NB4 (cell line): ENCODE results near the gene LRRFIP1.

ENCODE experiments used
- DNase-seq: peaks from one replicate; pipeline ENCODE4 v3.0.0; 2010; ENCODE audit warnings: low read depth
- H3K4me3 ChIP-seq: one replicate; pipeline ENCODE4 v1.5.1; 2011; ENCODE audit warnings: mild to moderate bottlenecking, low read depth, low read length, moderate library complexity
- CTCF ChIP-seq: IDR thresholded peaks from one replicate; pipeline ENCODE4 v1.5.1; 2012; ENCODE audit warnings: low read depth, low read length
- MAX ChIP-seq: IDR thresholded peaks from 2 replicates; pipeline ENCODE4 v1.6.1; 2011; ENCODE audit warnings: low read depth, low read length
- MYC ChIP-seq: IDR thresholded peaks from 2 replicates; pipeline ENCODE4 v1.6.1; 2011; ENCODE audit warnings: low read depth, low read length
- POLR2A ChIP-seq: IDR thresholded peaks from 2 replicates; pipeline ENCODE4 v1.6.1; 2011; ENCODE audit warnings: mild to moderate bottlenecking; ENCODE audit not compliant: insufficient read length; ENCODE audit errors: extremely low read depth

Gene LRRFIP1

GRCh38 chr2:237637429-237638135, 10.2 kb downstream of the LRRFIP1 start:
- no peak for TF ChIP-seq MYC
- no peak for TF ChIP-seq MAX
- no peak for TF ChIP-seq CTCF
- no peak for TF ChIP-seq POLR2A
- H3K4me3 ChIP-seq: no peak overlapping the region
- DNase-seq: no peak

- H3K4me3 ChIP-seq: no peak overlapping the region
- TF ChIP-seq MYC (no peak), POLR2A (no peak), MAX (no peak), CTCF (no peak)
- no peak for DNase-seq
Observed at GRCh38 chr2:237638176-237638575, 10.8 kb downstream of the LRRFIP1 start.

GRCh38 chr2:237639052-237639835, 11.9 kb downstream of the LRRFIP1 start:
- no peak overlapping the region for H3K4me3 ChIP-seq
- DNase-seq: no peak
- TF ChIP-seq MAX (no peak), POLR2A (no peak), CTCF (no peak), MYC (no peak)

- no peak overlapping the region for H3K4me3 ChIP-seq
- DNase-seq: no peak
- TF ChIP-seq MAX (no peak), POLR2A (no peak), CTCF (no peak), MYC (no peak)
Observed at GRCh38 chr2:237639836-237640220, 12.4 kb downstream of the LRRFIP1 start.

- DNase-seq: no peak
- TF ChIP-seq MAX: no peak
- no peak for TF ChIP-seq MYC
- TF ChIP-seq POLR2A: no peak
- no peak for TF ChIP-seq CTCF
- H3K4me3 ChIP-seq: no peak overlapping the region
Observed at GRCh38 chr2:237640493-237640998, 13.2 kb downstream of the LRRFIP1 start.
